NCI-H69 (cell line): ENCODE measurements around the gene TEKT3.

Experiments
- DNase-seq: peaks from one replicate; lab custom pipeline; 2025; lab: John Stamatoyannopoulos, UW

Gene TEKT3

GRCh38 chr17:15349119-15349518 lies 7.7 kb upstream of the TEKT3 start:
- DNase-seq: no peak

- peak; percentile 41 for DNase-seq
Observed at GRCh38 chr17:15348021-15348420, 6.6 kb upstream of the TEKT3 start.

- no peak for DNase-seq
Observed at GRCh38 chr17:15346066-15346595, 4.7 kb upstream of the TEKT3 start.

GRCh38 chr17:15343749-15344148 lies 2.4 kb upstream of the TEKT3 start:
- DNase-seq: no peak

- no peak for DNase-seq
Observed at GRCh38 chr17:15342460-15342859, 1.1 kb upstream of the TEKT3 start.

- no peak for DNase-seq
Observed at GRCh38 chr17:15341966-15342365, 569 bp upstream of the TEKT3 start.

GRCh38 chr17:15340966-15341365 lies 431 bp downstream of the TEKT3 start:
- DNase-seq: no peak

- no peak for DNase-seq
Observed at GRCh38 chr17:15335446-15335845, 6.0 kb downstream of the TEKT3 start.

GRCh38 chr17:15334266-15334665 lies 7.1 kb downstream of the TEKT3 start:
- no peak for DNase-seq

GRCh38 chr17:15332338-15332737 lies 9.1 kb downstream of the TEKT3 start:
- no peak for DNase-seq

- no peak for DNase-seq
Observed at GRCh38 chr17:15323131-15323530, 18.3 kb downstream of the TEKT3 start.

GRCh38 chr17:15321556-15322251 lies 19.7 kb downstream of the TEKT3 start:
- DNase-seq: no peak

GRCh38 chr17:15319452-15320010 lies 21.9 kb downstream of the TEKT3 start:
- DNase-seq: no peak

- DNase-seq: no peak
Observed at GRCh38 chr17:15311996-15312395, 29.4 kb downstream of the TEKT3 start.

GRCh38 chr17:15309793-15310192 lies 31.6 kb downstream of the TEKT3 start:
- no peak for DNase-seq

- DNase-seq: no peak
Observed at GRCh38 chr17:15309236-15309635, 32.2 kb downstream of the TEKT3 start.

- no peak for DNase-seq
Observed at GRCh38 chr17:15308758-15309157, 32.6 kb downstream of the TEKT3 start.

- no peak for DNase-seq
Observed at GRCh38 chr17:15307710-15308111, 33.7 kb downstream of the TEKT3 start.

GRCh38 chr17:15303851-15304250 lies 37.5 kb downstream of the TEKT3 start:
- DNase-seq: no peak

- no peak for DNase-seq
Observed at GRCh38 chr17:15303268-15303667, 38.1 kb downstream of the TEKT3 start.

GRCh38 chr17:15301845-15302244 lies 39.6 kb downstream of the TEKT3 start:
- DNase-seq: no peak

- DNase-seq: no peak
Observed at GRCh38 chr17:15298176-15298575, 43.2 kb downstream of the TEKT3 start.

GRCh38 chr17:15293558-15293957 lies 47.8 kb downstream of the TEKT3 start:
- no peak for DNase-seq
